ENCODE results near the gene TAS1R1. TPM values are rescaled to one million over a fixed set of nuclear protein-coding genes. Genes with fewer than 3 reads are reported as not detected.

The TAS1R1 gene
- under 0.01 TPM in 1 of 2 replicates, not detected in the other for total RNA-seq

DNA sequence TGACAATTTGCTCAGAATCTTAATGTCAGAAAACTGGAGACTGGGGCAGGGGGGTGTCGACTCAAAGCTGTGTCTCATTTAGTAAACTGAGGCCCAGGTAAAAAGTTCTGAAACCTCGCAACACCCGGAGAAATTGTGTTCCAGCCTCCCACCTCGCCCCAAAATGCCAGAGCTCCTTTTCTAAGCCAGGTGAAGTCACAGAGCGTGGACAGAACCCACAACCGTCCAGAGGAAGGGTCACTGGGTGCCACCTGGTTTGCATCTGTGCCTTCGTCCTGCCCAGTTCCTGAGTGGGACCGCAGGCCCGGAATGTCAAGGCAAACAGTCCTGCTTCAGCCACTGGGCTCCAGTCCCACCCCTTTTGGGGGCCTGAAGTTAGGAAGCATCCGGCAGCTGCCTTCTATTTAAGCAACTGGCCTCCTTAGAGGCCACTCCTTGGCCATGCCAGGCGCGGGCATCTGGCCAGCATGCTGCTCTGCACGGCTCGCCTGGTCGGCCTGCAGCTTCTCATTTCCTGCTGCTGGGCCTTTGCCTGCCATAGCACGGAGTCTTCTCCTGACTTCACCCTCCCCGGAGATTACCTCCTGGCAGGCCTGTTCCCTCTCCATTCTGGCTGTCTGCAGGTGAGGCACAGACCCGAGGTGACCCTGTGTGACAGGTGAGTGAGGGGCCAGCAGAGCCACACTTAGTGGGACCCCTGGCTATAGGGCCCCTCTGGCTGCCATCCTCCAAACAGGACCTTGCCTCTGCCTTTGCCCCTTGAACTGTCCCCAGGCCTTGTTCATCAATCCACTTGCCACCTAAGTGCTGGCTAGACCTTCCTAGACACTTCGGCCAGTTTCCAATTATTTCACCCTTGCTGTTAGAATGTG lies at the start of gene TAS1R1:
TSS of gene TAS1R1 (plus strand) at position 401 of the 872 bp plus-strand sequence. CDS start at position 468, 67 bp downstream.

DNA sequence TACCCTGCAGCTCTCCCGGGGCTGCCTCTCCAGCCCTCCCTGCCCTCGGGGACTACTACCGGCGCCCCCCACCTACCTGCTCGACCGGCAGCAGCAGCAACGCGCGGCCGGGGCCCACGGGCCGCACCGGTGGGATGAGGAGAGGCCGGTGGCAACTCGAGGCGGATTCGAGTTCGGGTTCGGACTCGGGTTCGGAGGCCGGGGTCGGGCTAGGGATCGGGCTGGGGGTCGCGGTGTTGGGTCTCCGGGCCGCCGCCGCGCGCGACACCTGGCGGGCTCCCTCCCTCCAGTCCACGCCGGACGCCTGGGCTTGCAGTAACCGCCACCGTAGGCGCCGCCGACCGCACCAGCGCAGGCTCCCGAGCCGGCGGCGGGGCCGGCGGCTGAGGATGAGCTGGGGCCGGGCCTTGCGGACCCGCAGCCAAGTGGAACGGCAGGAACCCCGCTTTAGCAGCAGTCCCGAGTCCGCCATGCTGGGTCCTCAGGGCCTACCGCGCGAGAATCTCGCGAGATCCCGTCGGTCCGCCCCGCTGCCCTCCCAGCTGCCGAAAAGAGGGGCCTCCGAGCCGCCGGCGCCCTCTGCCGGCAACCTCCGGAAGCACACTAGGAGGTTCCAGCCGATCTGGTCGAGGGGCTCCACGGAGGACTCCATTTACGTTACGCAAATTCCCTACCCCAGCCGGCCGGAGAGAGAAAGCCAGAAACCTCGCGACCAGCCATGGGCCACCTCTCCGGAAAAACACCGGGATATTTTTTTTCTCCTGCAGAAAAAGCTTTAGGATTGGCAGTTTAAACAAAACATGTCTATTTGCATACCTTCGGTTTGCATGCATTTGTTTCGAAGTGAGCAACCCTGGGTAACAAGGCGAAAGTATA lies 838 bp upstream of the TAS1R1 start, which contains the start of gene NOL9:
TSS of gene NOL9 (minus strand) at position 483 of the 876 bp plus-strand sequence. CDS start at position 472, 11 bp downstream.

DNA sequence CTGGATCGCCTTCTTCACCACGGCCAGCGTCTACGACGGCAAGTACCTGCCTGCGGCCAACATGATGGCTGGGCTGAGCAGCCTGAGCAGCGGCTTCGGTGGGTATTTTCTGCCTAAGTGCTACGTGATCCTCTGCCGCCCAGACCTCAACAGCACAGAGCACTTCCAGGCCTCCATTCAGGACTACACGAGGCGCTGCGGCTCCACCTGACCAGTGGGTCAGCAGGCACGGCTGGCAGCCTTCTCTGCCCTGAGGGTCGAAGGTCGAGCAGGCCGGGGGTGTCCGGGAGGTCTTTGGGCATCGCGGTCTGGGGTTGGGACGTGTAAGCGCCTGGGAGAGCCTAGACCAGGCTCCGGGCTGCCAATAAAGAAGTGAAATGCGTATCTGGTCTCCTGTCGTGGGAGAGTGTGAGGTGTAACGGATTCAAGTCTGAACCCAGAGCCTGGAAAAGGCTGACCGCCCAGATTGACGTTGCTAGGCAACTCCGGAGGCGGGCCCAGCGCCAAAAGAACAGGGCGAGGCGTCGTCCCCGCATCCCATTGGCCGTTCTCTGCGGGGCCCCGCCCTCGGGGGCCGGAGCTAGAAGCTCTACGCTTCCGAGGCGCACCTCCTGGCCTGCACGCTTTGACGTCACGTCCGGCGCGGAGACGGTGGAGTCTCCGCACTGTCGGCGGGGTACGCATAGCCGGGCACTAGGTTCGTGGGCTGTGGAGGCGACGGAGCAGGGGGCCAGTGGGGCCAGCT lies 24.4 kb downstream of the TAS1R1 start, which contains the start of gene ZBTB48:
TSS of gene ZBTB48 (plus strand) at position 621 of the 745 bp plus-strand sequence. CDS start 616 bp downstream, outside the sequence.

DNA sequence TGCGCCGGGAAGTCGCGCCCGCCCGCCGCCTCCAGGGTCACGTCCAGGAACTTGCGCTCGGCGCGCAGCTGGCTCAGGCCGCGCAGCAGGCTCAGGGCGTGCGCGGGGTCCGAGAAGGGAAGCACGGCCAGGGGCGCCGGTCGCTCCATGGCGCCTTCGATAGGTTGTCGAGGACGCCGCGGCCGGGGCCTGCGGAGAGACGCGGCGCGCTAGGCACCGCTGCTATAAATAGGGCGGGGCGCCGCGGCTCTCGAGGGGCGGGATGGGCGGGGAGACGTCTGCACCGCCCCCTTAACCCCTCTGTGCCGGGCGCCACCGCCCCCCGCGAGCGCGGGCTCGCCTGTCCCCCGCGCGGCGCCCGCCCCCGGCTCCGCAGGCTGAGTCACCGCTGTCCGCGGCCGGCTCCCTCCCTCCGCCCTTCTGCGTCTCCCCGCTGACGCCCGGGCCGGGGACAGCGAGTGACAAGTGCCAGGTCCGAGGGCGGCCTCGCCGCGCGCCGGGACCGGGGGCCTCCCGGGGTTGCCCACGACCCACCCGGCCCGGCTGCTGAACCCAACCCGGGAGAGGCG lies 47.6 kb downstream of the TAS1R1 start, which contains the start of gene KLHL21:
TSS of gene KLHL21 (minus strand) at position 201 of the 569 bp plus-strand sequence. CDS start at position 149, 52 bp downstream.

DNA sequence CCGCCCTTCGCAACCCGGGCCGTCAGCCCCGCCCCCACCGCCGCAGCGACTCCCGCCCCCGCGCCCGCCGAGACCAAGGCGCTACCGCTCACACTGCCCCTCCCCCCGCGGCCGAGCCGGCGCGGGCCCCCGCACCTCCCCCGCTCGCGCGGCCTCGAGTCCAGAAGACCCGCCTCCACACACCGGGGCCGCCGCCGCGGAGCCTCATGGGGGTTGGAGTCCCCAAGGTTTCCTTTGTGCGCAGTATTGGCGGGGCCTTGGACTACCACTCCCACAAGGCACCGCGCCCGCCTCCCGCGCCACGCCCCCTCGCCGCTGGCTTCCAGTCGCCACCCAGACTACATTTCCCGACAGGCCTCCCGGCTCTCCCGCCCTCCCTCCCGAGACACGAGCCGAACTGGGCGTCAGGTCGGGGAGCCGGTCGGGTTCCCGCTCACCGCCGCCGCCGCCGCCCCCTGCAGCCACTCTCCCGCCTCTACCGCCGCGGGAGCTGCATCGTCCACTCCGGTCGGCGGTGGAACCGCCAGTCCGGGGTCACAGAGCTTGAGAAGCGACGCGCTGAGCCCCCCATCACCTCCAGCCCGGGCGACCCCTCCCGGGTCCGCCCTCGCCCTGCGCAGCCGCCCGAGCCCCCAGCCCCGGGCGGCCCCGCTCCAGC lies 58.4 kb downstream of the TAS1R1 start, which contains the start of gene PHF13:
TSS of gene PHF13 (plus strand) at position 371 of the 658 bp plus-strand sequence. CDS start 336 bp downstream, outside the sequence.

DNA sequence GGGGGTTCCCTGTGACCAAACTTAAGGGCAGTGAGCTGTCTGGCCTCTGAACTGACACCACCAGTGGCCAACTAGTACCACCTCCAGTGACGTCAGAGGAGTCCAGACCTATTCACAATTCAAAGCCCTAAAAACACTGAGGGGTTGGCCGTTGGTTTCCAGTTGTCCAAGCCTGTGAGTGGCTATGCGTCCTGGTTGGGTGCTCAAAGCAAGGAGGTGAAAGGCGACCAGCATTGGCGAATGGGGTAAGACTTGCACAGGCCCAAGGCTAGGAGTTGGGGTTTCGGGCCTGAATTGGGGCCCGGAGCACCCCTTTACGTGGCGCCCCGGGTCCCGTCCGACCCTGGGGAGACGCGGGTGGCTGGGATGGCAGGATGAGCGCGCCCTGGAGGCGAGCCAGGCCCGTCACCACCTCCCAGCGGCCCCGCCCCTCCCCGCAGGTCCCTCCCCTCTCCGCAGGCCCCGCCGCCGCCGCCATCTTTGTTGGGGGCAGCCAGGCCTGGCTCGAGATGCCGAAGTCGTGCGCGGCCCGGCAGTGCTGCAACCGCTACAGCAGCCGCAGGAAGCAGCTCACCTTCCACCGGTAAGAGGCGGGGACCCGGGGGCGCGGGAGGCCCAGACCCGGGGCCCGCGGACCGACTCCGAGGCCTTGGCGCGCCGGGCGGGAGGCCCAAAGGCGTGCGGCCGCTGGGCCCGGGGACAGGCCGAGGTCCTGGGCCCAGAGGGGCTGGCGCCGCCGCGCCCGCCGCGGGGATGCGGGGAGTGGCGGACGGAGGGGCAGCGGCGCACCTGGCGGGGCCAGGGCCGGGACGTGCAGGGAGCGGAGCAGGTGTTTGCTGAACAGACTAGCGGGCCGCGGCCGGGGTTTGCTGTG lies 69.8 kb downstream of the TAS1R1 start, which contains the start of gene THAP3:
TSS of gene THAP3 (plus strand) at position 159 of the 874 bp plus-strand sequence. CDS start at position 510, 351 bp downstream.

Other genes starting within 250 kb of the TAS1R1 start
- 31.8 and 37.4 TPM in 2 replicates for gene ACOT7, start 161.5 kb upstream of the TAS1R1 start, total RNA-seq
- 0.15 and 1.3 TPM in 2 replicates for gene HES2, start 135.4 kb upstream of the TAS1R1 start, total RNA-seq
- under 0.01 and 0.44 TPM in 2 replicates for gene ESPN, start 130.5 kb upstream of the TAS1R1 start, total RNA-seq
- 1.0 and 4.5 TPM in 2 replicates for gene TNFRSF25, start 89.1 kb upstream of the TAS1R1 start, total RNA-seq
- gene PLEKHG5, start 63.6 kb upstream of the TAS1R1 start, total RNA-seq: 4.4 and 10.3 TPM in 2 replicates
- 21.1 and 24.1 TPM in 2 replicates for gene NOL9, start 794 bp upstream of the TAS1R1 start, total RNA-seq
- gene ZBTB48, start 24.7 kb downstream of the TAS1R1 start, total RNA-seq: 14.8 and 19.4 TPM in 2 replicates
- gene KLHL21, start 47.6 kb downstream of the TAS1R1 start, total RNA-seq: 47.1 and 106 TPM in 2 replicates
- gene PHF13, start 58.4 kb downstream of the TAS1R1 start, total RNA-seq: 12.6 and 17.0 TPM in 2 replicates
- gene THAP3, start 69.6 kb downstream of the TAS1R1 start, total RNA-seq: 25.5 and 32.7 TPM in 2 replicates
- gene DNAJC11, start 146.5 kb downstream of the TAS1R1 start, total RNA-seq: 31.1 and 44.5 TPM in 2 replicates
- 37.9 and 98.8 TPM in 2 replicates for gene CAMTA1, start 230.1 kb downstream of the TAS1R1 start, total RNA-seq

All from smooth muscle cell of trachea (primary cell).